HepG2 (cell line): ENCODE measurements around the gene ORMDL3. TPM values are rescaled to one million over a fixed set of nuclear protein-coding genes. Genes with fewer than 3 reads are reported as not detected.
A peak's percentile ranks its signal among the peaks of the same experiment; 100 is the strongest.

Experiments
- ARID4A ChIP-seq: sonication (generic); formaldehyde crosslinking; IDR thresholded peaks from 2 replicates; pipeline ENCODE4 v1.5.0; 2020; ENCODE audit warnings: mild to moderate bottlenecking, missing genetic modification reagents, borderline replicate concordance
- ELF1 ChIP-seq: sonication (generic); formaldehyde crosslinking; IDR thresholded peaks from 2 replicates; pipeline ENCODE4 v1.4.0; 2020; ENCODE audit warnings: missing genetic modification reagents
- KDM2A ChIP-seq: sonication (generic); formaldehyde crosslinking; IDR thresholded peaks from 2 replicates; pipeline ENCODE4 v1.4.0; 2020; ENCODE audit warnings: low read depth, missing genetic modification reagents, borderline replicate concordance
- LCORL ChIP-seq, 2 experiments: fragments of 450-650 bp in 1 of 2; sonication (generic) in 1 of 2; formaldehyde crosslinking in 1 of 2; IDR thresholded peaks; 2 replicates each; pipeline versions ENCODE4 v1.5.0 to v1.6.1; 2017 to 2020; ENCODE audit warnings: antibody characterized with exemption in 1 of 2, missing genetic modification reagents in 1 of 2
- MAFF ChIP-seq: IDR thresholded peaks from 2 replicates; pipeline ENCODE4 v1.6.1; 2011; ENCODE audit warnings: low read depth, low read length, improper control_type of control experiment
- MXI1 ChIP-seq: IDR thresholded peaks from 3 replicates; pipeline ENCODE4 v1.6.1; 2012; ENCODE audit warnings: low read depth, low read length, inconsistent platforms, borderline replicate concordance
- RARA ChIP-seq: IDR thresholded peaks from 2 replicates; pipeline ENCODE4 v1.6.1; 2016; ENCODE audit warnings: missing genetic modification reagents, missing compliant biosample characterization
- RFXANK ChIP-seq: IDR thresholded peaks from 2 replicates; pipeline ENCODE4 v1.6.1; 2016
- THAP11 ChIP-seq: IDR thresholded peaks from 2 replicates; pipeline ENCODE4 v1.6.1; 2016; ENCODE audit warnings: missing biosample characterization, missing genetic modification reagents
- TOPORS ChIP-seq: sonication (generic); formaldehyde crosslinking; IDR thresholded peaks from 2 replicates; pipeline ENCODE4 v1.8.0; 2023; ENCODE audit warnings: mild to moderate bottlenecking, missing genetic modification reagents
- ZMYM3 ChIP-seq: sonication (generic); formaldehyde crosslinking; IDR thresholded peaks from 2 replicates; pipeline ENCODE4 v1.5.1; 2020; ENCODE audit warnings: mild to moderate bottlenecking, missing genetic modification reagents
- ZNF121 ChIP-seq: sonication (generic); formaldehyde crosslinking; IDR thresholded peaks from 2 replicates; pipeline ENCODE4 v1.5.0; 2020; ENCODE audit warnings: mild to moderate bottlenecking, missing genetic modification reagents
- ZNF225 ChIP-seq: sonication (generic); formaldehyde crosslinking; IDR thresholded peaks from 2 replicates; pipeline ENCODE4 v1.4.0; 2020; ENCODE audit warnings: mild to moderate bottlenecking, missing genetic modification reagents
- ZNF263 ChIP-seq: sonication (generic); formaldehyde crosslinking; IDR thresholded peaks from 2 replicates; pipeline ENCODE4 v1.4.0; 2020; ENCODE audit warnings: missing genetic modification reagents
- ZNF552 ChIP-seq: sonication (generic); formaldehyde crosslinking; IDR thresholded peaks from 2 replicates; pipeline ENCODE4 v1.9.0; 2022; ENCODE audit warnings: missing genetic modification reagents, mild to moderate bottlenecking, borderline replicate concordance
- ZNF724P ChIP-seq: sonication (generic); formaldehyde crosslinking; IDR thresholded peaks from 2 replicates; pipeline ENCODE4 v1.8.0; 2022; ENCODE audit warnings: missing genetic modification reagents, borderline replicate concordance
- ZSCAN9 ChIP-seq: IDR thresholded peaks from 2 replicates; pipeline ENCODE4 v1.6.1; 2016; ENCODE audit warnings: borderline replicate concordance
- polyA plus RNA-seq, 8 experiments: library from polyadenylated mRNA; depleted of rRNA in 3 of 8; stranded (reverse) in 7 of 8; unstranded in 1 of 8; fragments of >200 nt; fragmentation: Illumina TruSeq in 4 of 8; extraction: Trizol in 4 of 8; gene quantifications; 2 replicates each; pipeline versions ENCODE4 v1.2.1 to v1.2.3, GENCODE V29; 2011 to 2016; ENCODE audit warnings: low read depth in 4 of 8, missing spikeins in 1 of 8, mixed read lengths in 1 of 8; ENCODE audit not compliant: insufficient read depth in 1 of 8
- total RNA-seq, 5 experiments: library from RNA; depleted of rRNA; stranded (reverse); fragments of >200 nt; fragmentation: Illumina TruSeq; extraction: Trizol; gene quantifications; 2 replicates each; pipeline ENCODE4 v1.2.3, GENCODE V29; 2016; ENCODE audit warnings: low read depth in 1 of 5
- TF ChIP-seq, protein P1 (sequence below): sonication (generic); formaldehyde crosslinking; conservative IDR thresholded peaks from 2 replicates; pipeline ENCODE4 v1.8.0; 2022; ENCODE audit warnings: mild to moderate bottlenecking, moderate library complexity, missing genetic modification reagents
- TF ChIP-seq, protein P2 (sequence below): sonication (generic); formaldehyde crosslinking; IDR thresholded peaks from 2 replicates; pipeline ENCODE4 v1.8.1; 2023; ENCODE audit warnings: missing genetic modification reagents, mild to moderate bottlenecking, borderline replicate concordance
- TF ChIP-seq, protein P3 (sequence below): IDR thresholded peaks from 2 replicates; pipeline ENCODE4 v1.6.1; 2016

The ORMDL3 gene
- total and polyA plus RNA-seq, 2 of the 13 experiments (the other 11 are each of a cell fraction or from before 2014, with no cell fraction given): 181 to 384 TPM

GRCh38 chr17:39938140-39938869 is 10.9 kb upstream of the ORMDL3 start (continued):
- TF ChIP-seq ARID4A (CRISPR knock-in tag) (peak; percentile 35; the same call in 1 of the 2 replicates), ZNF552 (CRISPR knock-in tag) (no peak), ZNF225 (CRISPR knock-in tag) (no peak), MXI1 (peak; percentile 50; the same call in 1 of the 3 replicates), KDM2A (CRISPR knock-in tag) (0 out of 2 replicates have a peak, but pooled peaks have one; percentile 50), THAP11 (CRISPR knock-in tag) (peak; percentile 57; the same call in 1 of the 2 replicates), ZNF121 (CRISPR knock-in tag) (peak; percentile 94), ZNF263 (CRISPR knock-in tag) (0 out of 2 replicates have a peak, but pooled peaks have one; percentile 6), ELF1 (no peak), RARA (CRISPR knock-in tag) (peak; percentile 61), LCORL (IDR thresholded peaks at IDR 0.05) (no peak), LCORL (CRISPR knock-in tag; IDR thresholded peaks at IDR 0.05) (0 out of 2 replicates have a peak, but pooled peaks have one; percentile 43), MAFF (0 out of 2 replicates have a peak, but pooled peaks have one; percentile 25), RFXANK (CRISPR knock-in tag) (0 out of 2 replicates have a peak, but pooled peaks have one; percentile 60), ZNF724P (CRISPR knock-in tag) (no peak), ZSCAN9 (CRISPR knock-in tag) (no peak), ZMYM3 (CRISPR knock-in tag) (peak; percentile 50; the same call in 1 of the 2 replicates), TOPORS (CRISPR knock-in tag) (no peak)
- TF ChIP-seq, protein P1, sequence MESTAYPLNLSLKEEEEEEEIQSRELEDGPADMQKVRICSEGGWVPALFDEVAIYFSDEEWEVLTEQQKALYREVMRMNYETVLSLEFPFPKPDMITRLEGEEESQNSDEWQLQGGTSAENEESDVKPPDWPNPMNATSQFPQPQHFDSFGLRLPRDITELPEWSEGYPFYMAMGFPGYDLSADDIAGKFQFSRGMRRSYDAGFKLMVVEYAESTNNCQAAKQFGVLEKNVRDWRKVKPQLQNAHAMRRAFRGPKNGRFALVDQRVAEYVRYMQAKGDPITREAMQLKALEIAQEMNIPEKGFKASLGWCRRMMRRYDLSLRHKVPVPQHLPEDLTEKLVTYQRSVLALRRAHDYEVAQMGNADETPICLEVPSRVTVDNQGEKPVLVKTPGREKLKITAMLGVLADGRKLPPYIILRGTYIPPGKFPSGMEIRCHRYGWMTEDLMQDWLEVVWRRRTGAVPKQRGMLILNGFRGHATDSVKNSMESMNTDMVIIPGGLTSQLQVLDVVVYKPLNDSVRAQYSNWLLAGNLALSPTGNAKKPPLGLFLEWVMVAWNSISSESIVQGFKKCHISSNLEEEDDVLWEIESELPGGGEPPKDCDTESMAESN (CRISPR knock-in tag): no peak
- TF ChIP-seq, protein P2, sequence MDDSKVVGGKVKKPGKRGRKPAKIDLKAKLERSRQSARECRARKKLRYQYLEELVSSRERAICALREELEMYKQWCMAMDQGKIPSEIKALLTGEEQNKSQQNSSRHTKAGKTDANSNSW (CRISPR knock-in tag): no peak
- TF ChIP-seq, protein P3, sequence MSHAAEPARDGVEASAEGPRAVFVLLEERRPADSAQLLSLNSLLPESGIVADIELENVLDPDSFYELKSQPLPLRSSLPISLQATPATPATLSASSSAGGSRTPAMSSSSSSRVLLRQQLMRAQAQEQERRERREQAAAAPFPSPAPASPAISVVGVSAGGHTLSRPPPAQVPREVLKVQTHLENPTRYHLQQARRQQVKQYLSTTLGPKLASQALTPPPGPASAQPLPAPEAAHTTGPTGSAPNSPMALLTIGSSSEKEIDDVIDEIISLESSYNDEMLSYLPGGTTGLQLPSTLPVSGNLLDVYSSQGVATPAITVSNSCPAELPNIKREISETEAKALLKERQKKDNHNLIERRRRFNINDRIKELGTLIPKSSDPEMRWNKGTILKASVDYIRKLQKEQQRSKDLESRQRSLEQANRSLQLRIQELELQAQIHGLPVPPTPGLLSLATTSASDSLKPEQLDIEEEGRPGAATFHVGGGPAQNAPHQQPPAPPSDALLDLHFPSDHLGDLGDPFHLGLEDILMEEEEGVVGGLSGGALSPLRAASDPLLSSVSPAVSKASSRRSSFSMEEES (CRISPR knock-in tag): peak; percentile 58; the same call in 1 of the 2 replicates
